AML-193 (cell line): ENCODE results near the gene EPOP.

Experiments used
- DNase-seq, 2 experiments: peaks; one replicate each; lab custom pipeline; 2025; lab: John Stamatoyannopoulos, UW

Gene EPOP

GRCh38 chr17:38674014-38674748, 576 bp downstream of the EPOP start:
- no peak for DNase-seq

GRCh38 chr17:38673707-38674013, 1.1 kb downstream of the EPOP start:
- no peak for DNase-seq

- DNase-seq: no peak
Measured at GRCh38 chr17:38672788-38673706, 1.7 kb downstream of the EPOP start.

GRCh38 chr17:38671939-38672720, 2.6 kb downstream of the EPOP start:
- DNase-seq: no peak

GRCh38 chr17:38669520-38669919, 5.2 kb downstream of the EPOP start:
- no peak for DNase-seq

GRCh38 chr17:38667787-38668122, 7.0 kb downstream of the EPOP start:
- no peak for DNase-seq

GRCh38 chr17:38667099-38667786, 7.5 kb downstream of the EPOP start:
- peak; percentile 79 to 84 for DNase-seq

- no peak for DNase-seq
Measured at GRCh38 chr17:38663964-38664644, 10.7 kb downstream of the EPOP start.

GRCh38 chr17:38663125-38663751, 11.5 kb downstream of the EPOP start:
- peak; percentile 68 to 72 for DNase-seq

GRCh38 chr17:38660097-38661025, 14.4 kb downstream of the EPOP start:
- DNase-seq: no peak

- no peak for DNase-seq
Measured at GRCh38 chr17:38659415-38659814, 15.3 kb downstream of the EPOP start.

- DNase-seq: no peak
Measured at GRCh38 chr17:38658741-38659345, 15.9 kb downstream of the EPOP start.

- no peak for DNase-seq
Measured at GRCh38 chr17:38657824-38658740, 16.7 kb downstream of the EPOP start.

GRCh38 chr17:38656959-38657823, 17.6 kb downstream of the EPOP start:
- no peak for DNase-seq

GRCh38 chr17:38654411-38655398, 20.1 kb downstream of the EPOP start:
- no peak for DNase-seq

- DNase-seq: no peak
Measured at GRCh38 chr17:38653679-38654078, 21.1 kb downstream of the EPOP start.
